NCI-H1105 treated with DMSO at 0.1 percent for 48 hours (cell line): ENCODE results near the gene SORCS1.

ENCODE experiments used
- DNase-seq: peaks from one replicate; lab custom pipeline; 2025; lab: John Stamatoyannopoulos, UW

The SORCS1 gene

GRCh38 chr10:107163881-107164861, at the start of gene SORCS1:
TSS of gene SORCS1 (minus strand) at chr10:107164706.
- DNase-seq = no peak

- no peak for DNase-seq
Observed at GRCh38 chr10:107214261-107214660, 49.8 kb upstream of the SORCS1 start.

- no peak for DNase-seq
Observed at GRCh38 chr10:107213861-107214260, 49.4 kb upstream of the SORCS1 start.

GRCh38 chr10:107206833-107207232, 42.3 kb upstream of the SORCS1 start:
- DNase-seq = no peak

- no peak for DNase-seq
Observed at GRCh38 chr10:107169516-107169915, 5.0 kb upstream of the SORCS1 start.

GRCh38 chr10:107168738-107169137, 4.2 kb upstream of the SORCS1 start:
- no peak for DNase-seq

- DNase-seq = no peak
Observed at GRCh38 chr10:107166403-107166802, 1.9 kb upstream of the SORCS1 start.

- no peak for DNase-seq
Observed at GRCh38 chr10:107164992-107165391, 486 bp upstream of the SORCS1 start.

- no peak for DNase-seq
Observed at GRCh38 chr10:107163076-107163855, 1.2 kb downstream of the SORCS1 start.

GRCh38 chr10:107160866-107161265, 3.6 kb downstream of the SORCS1 start:
- DNase-seq = no peak

- DNase-seq = no peak
Observed at GRCh38 chr10:107159871-107160270, 4.6 kb downstream of the SORCS1 start.

GRCh38 chr10:107157071-107157470, 7.4 kb downstream of the SORCS1 start:
- DNase-seq = no peak

GRCh38 chr10:107152087-107152486, 12.4 kb downstream of the SORCS1 start:
- DNase-seq = no peak

- DNase-seq = no peak
Observed at GRCh38 chr10:107148906-107149305, 15.6 kb downstream of the SORCS1 start.

- no peak for DNase-seq
Observed at GRCh38 chr10:107144490-107144889, 20.0 kb downstream of the SORCS1 start.

GRCh38 chr10:107141524-107142061, 22.9 kb downstream of the SORCS1 start:
- no peak for DNase-seq

- no peak for DNase-seq
Observed at GRCh38 chr10:107139237-107139636, 25.3 kb downstream of the SORCS1 start.

GRCh38 chr10:107133656-107134055, 30.9 kb downstream of the SORCS1 start:
- DNase-seq = no peak

- DNase-seq = no peak
Observed at GRCh38 chr10:107129000-107129399, 35.5 kb downstream of the SORCS1 start.

GRCh38 chr10:107126512-107127065, 37.9 kb downstream of the SORCS1 start:
- DNase-seq = no peak

GRCh38 chr10:107122703-107123102, 41.8 kb downstream of the SORCS1 start:
- DNase-seq = no peak

- DNase-seq = no peak
Observed at GRCh38 chr10:107118866-107119265, 45.6 kb downstream of the SORCS1 start.
